ENCODE results near the gene VWA7. TPM values are rescaled to one million over a fixed set of nuclear protein-coding genes. Genes with fewer than 3 reads are reported as not detected.

Gene VWA7
- polyA plus RNA-seq, 2 of the 4 experiments (the other 2 are of a cell fraction), result 1.1 TPM

- 90% methylated on average over 5 of the region's 7 CpGs for WGBS (ENCODE audit: missing lambda C conversion rate)
- no peak for DNase-seq (ENCODE audit: low read depth in 1 of 2, low spot score in 1 of 2)
- ChIA-PET POLR2A (interaction anchor here (0.6 kb wide), 1 partner anchor 67 kb away, joined by 5 read pairs; no protein-coding TSS in a partner anchor), CTCF (interaction anchor here (1.0 to 4.7 kb wide), 5 partner anchors 11 to 103 kb away, joined by 3 to 26 read pairs (median 10); partner anchors contain the start of genes CLIC1 and LY6G5C)
- no peak for ATAC-seq
- no peak for TF ChIP-seq RFX5 (IDR thresholded peaks at IDR 0.05)
- TF ChIP-seq MAFK (IDR thresholded peaks at IDR 0.05; ENCODE audit: partially characterized antibody), result peak; percentile 9
- H3K4me2 ChIP-seq, result no peak overlapping the region
- FAIRE-seq, result no peak
- H3K9me3 ChIP-seq, result no peaks in the 10 kb centered on the region
- peaks cover 8% of the 10 kb centered on the region; the same call in 2 of the 3 replicates for H3K4me1 ChIP-seq
- H3K4me3 ChIP-seq, result no peak overlapping the region
- no peak overlapping the region for H3K27ac ChIP-seq
These were observed 50.0 kb downstream of the VWA7 start for GRCh38 chr6:31727034-31727716.

- POLR2A ChIA-PET, result interaction anchor here (0.7 to 1.7 kb wide), 2 partner anchors 8 to 22 kb away, joined by 4 to 6 read pairs; no protein-coding TSS in a partner anchor
These were observed 51.4 kb downstream of the VWA7 start for GRCh38 chr6:31725502-31726350.

GRCh38 chr6:31723980-31724691 is 53.0 kb downstream of the VWA7 start:
- POLR2A ChIA-PET, result interaction anchor here (1.2 to 1.7 kb wide), 2 partner anchors 20 to 83 kb away, joined by 3 to 6 read pairs; partner anchors contain the start of gene LSM2
- 91% methylated on average over 20 of the region's 25 CpGs for WGBS (ENCODE audit: missing lambda C conversion rate)
- no peak for FAIRE-seq

More at GRCh38 chr6:31725502-31726350, 51.4 kb downstream of the VWA7 start:
- H3K4me1 ChIP-seq, result peaks cover 5% of the 10 kb centered on the region; the same call in 2 of the 3 replicates
- no peak for ATAC-seq
- CTCF ChIA-PET, result interaction anchor here (0.7 to 3.9 kb wide), 4 partner anchors 12 to 151 kb away, joined by 3 to 10 read pairs (median 5); partner anchors contain the start of gene CLIC1
- no peak for DNase-seq (ENCODE audit: low read depth in 1 of 2, low spot score in 1 of 2)
- H3K9me3 ChIP-seq, result no peaks in the 10 kb centered on the region
- TF ChIP-seq POLR2AphosphoS2 (conservative IDR thresholded peaks at IDR 0.05; ENCODE audit: low read length), result no peak
- no peak for TF ChIP-seq MAX (IDR thresholded peaks at IDR 0.05)
- no peak for TF ChIP-seq KDM5A (IDR thresholded peaks at IDR 0.05)
- TF ChIP-seq HDAC2 (IDR thresholded peaks at IDR 0.05), result no peak
- TF ChIP-seq HMGXB4 (CRISPR knock-in tag; IDR thresholded peaks at IDR 0.05; ENCODE audit: borderline replicate concordance), result no peak
- TF ChIP-seq HEYL (CRISPR knock-in tag; IDR thresholded peaks at IDR 0.05), result no peak
- TF ChIP-seq ATOH8 (CRISPR knock-in tag; IDR thresholded peaks at IDR 0.05; ENCODE audit: low read depth), result no peak
- TF ChIP-seq NPAS2 (CRISPR knock-in tag; IDR thresholded peaks at IDR 0.05; ENCODE audit: borderline replicate concordance), result no peak
- TF ChIP-seq SMC3 (IDR thresholded peaks at IDR 0.05), result no peak
- H3K4me3 ChIP-seq, result no peak overlapping the region
- no peak overlapping the region for H3K4me2 ChIP-seq
- WGBS (ENCODE audit: missing lambda C conversion rate), result 92% methylated on average over 12 of the region's 12 CpGs
- H3K27ac ChIP-seq, result no peak overlapping the region
- no peak for FAIRE-seq

More at GRCh38 chr6:31723980-31724691, 53.0 kb downstream of the VWA7 start:
- Histone ChIP-seq H3K9me3 (no peaks in the 10 kb centered on the region), H3K4me1 (no peaks in the 10 kb centered on the region), H3K27ac (no peak overlapping the region), H3K4me2 (no peak overlapping the region), H3K4me3 (no peak overlapping the region)
- CTCF ChIA-PET, result interaction anchor here (1.1 to 3.9 kb wide), 5 partner anchors 10 to 106 kb away, joined by 4 to 10 read pairs (median 6); partner anchors contain the start of gene CLIC1
- DNase-seq (ENCODE audit: low read depth in 1 of 2, low spot score in 1 of 2), result no peak
- TF ChIP-seq ZC3H11A (IDR thresholded peaks at IDR 0.05) (no peak), CBX2 (IDR thresholded peaks at IDR 0.05; ENCODE audit: borderline replicate concordance, low read depth) (no peak), ELK1 (IDR thresholded peaks at IDR 0.05; ENCODE audit: low read depth, low read length) (no peak), RNF2 (IDR thresholded peaks at IDR 0.05; ENCODE audit: borderline replicate concordance, low read depth) (no peak), BCL3 (IDR thresholded peaks at IDR 0.05) (no peak), HDAC2 (IDR thresholded peaks at IDR 0.05) (no peak), POLR2A (IDR thresholded peaks at IDR 0.05; ENCODE audit: low read length) (no peak), HOXA7 (CRISPR knock-in tag; IDR thresholded peaks at IDR 0.05) (no peak), NR3C1 (IDR thresholded peaks at IDR 0.05) (no peak), JUN (IDR thresholded peaks at IDR 0.05) (no peak), HOXB5 (CRISPR knock-in tag; IDR thresholded peaks at IDR 0.05) (no peak), JUNB (IDR thresholded peaks at IDR 0.05) (no peak), POLR2AphosphoS2 (conservative IDR thresholded peaks at IDR 0.05; ENCODE audit: low read length) (no peak), ESRRA (IDR thresholded peaks at IDR 0.05; ENCODE audit: borderline replicate concordance, low read length) (no peak)
- no peak for ATAC-seq
